Suprapubic skin (tissue), 4 donors: ENCODE measurements around the gene C17orf58.
A peak's percentile ranks its signal among the peaks of the same experiment; 100 is the strongest.

Experiments used
- CTCF ChIP-seq, 2 donors: fragments of 200-600 bp in 1 of 2; fragments of 450-650 bp in 1 of 2; sonication (generic) in 1 of 2; IDR thresholded peaks; one replicate each; pipeline ENCODE4 v1.5.1; 2016 to 2019; ENCODE audit warnings: antibody characterized with exemption in 2 of 2, mild to moderate bottlenecking in 1 of 2, moderate library complexity in 1 of 2
- EP300 ChIP-seq: sonication (generic); formaldehyde crosslinking; IDR thresholded peaks from one replicate; pipeline ENCODE4 v1.6.1; 2017; ENCODE audit warnings: antibody characterized with exemption
- POLR2A ChIP-seq, 2 donors: fragments of 450-650 bp; IDR thresholded peaks; one replicate each; pipeline ENCODE4 v1.6.1; 2017; ENCODE audit warnings: antibody characterized with exemption in 2 of 2, mild to moderate bottlenecking in 2 of 2, moderate library complexity in 2 of 2
- POLR2AphosphoS5 ChIP-seq, 3 donors: sonication (generic); formaldehyde crosslinking; IDR thresholded peaks; one replicate each; pipeline ENCODE4 v1.6.1; 2017; ENCODE audit warnings: antibody characterized with exemption in 3 of 3

GRCh38 chr17:68019675-68020408 is 23.6 kb upstream of the C17orf58 start:
- TF ChIP-seq CTCF (IDR thresholded peaks at IDR 0.05) = peak; percentile 59 to 65
- TF ChIP-seq POLR2AphosphoS5 (IDR thresholded peaks at IDR 0.05) = peak; percentile 73 to 97 (median 92)
- no peak for TF ChIP-seq POLR2A (IDR thresholded peaks at IDR 0.05)
- TF ChIP-seq EP300 = no peak
